Ishikawa (cell line): ENCODE measurements around the gene ZNF536.

ENCODE experiments used
- CEBPB ChIP-seq: IDR thresholded peaks from 2 replicates; pipeline ENCODE4 v1.6.1; 2012
- CREB1 ChIP-seq: IDR thresholded peaks from 2 replicates; pipeline ENCODE4 v1.6.1; 2012; ENCODE audit warnings: low read depth
- EGR1 ChIP-seq: IDR thresholded peaks from 2 replicates; pipeline ENCODE4 v1.6.1; 2012
- EP300 ChIP-seq: IDR thresholded peaks from 2 replicates; pipeline ENCODE4 v1.6.1; 2012; ENCODE audit warnings: borderline replicate concordance
- FOXM1 ChIP-seq: IDR thresholded peaks from 2 replicates; pipeline ENCODE4 v1.6.1; 2012; ENCODE audit warnings: low read depth, borderline replicate concordance
- NFIC ChIP-seq: IDR thresholded peaks from 2 replicates; pipeline ENCODE4 v1.6.1; 2012
- RAD21 ChIP-seq: IDR thresholded peaks from 2 replicates; pipeline ENCODE4 v1.6.1; 2012; ENCODE audit warnings: low read depth
- TAF1 ChIP-seq: IDR thresholded peaks from 2 replicates; pipeline ENCODE4 v1.6.1; 2012; ENCODE audit warnings: low read depth, mild to moderate bottlenecking
- TCF12 ChIP-seq: IDR thresholded peaks from 2 replicates; pipeline ENCODE4 v1.6.1; 2012; ENCODE audit warnings: low read depth
- TEAD4 ChIP-seq: IDR thresholded peaks from 2 replicates; pipeline ENCODE4 v1.6.1; 2012
- YY1 ChIP-seq: IDR thresholded peaks from 2 replicates; pipeline ENCODE4 v1.6.1; 2012; ENCODE audit warnings: low read depth
- ZBTB7A ChIP-seq: IDR thresholded peaks from 2 replicates; pipeline ENCODE4 v1.6.1; 2012; ENCODE audit warnings: low read depth
- TF ChIP-seq, protein P1 (sequence below): IDR thresholded peaks from 2 replicates; pipeline ENCODE4 v1.6.1; 2012
- TF ChIP-seq, protein P2 (sequence below): IDR thresholded peaks from 2 replicates; pipeline ENCODE4 v1.6.1; 2012
- TF ChIP-seq, protein P3 (sequence below): IDR thresholded peaks from 2 replicates; pipeline ENCODE4 v1.6.1; 2012; ENCODE audit warnings: low read depth, mild to moderate bottlenecking

Gene ZNF536

DNA sequence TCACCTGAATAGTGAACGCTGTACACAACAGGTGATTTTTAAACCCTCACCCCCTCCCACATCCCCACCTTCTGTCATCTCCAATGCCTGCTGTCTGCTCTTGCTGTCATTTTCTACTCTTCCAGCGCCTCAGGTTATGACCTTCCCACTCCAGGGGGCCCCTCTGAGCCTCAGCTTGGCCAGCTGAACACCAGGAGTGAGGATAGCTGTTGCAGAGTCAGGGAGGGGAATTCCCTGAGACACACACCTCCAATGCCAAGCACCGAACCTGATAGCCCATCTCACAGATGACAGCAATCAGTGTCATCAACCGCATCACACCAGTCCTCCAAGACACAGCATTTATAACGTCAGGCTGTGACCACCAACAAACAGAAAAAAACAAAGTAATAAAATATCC lies 193.5 kb downstream of the ZNF536 start:
- TF ChIP-seq, protein P1, sequence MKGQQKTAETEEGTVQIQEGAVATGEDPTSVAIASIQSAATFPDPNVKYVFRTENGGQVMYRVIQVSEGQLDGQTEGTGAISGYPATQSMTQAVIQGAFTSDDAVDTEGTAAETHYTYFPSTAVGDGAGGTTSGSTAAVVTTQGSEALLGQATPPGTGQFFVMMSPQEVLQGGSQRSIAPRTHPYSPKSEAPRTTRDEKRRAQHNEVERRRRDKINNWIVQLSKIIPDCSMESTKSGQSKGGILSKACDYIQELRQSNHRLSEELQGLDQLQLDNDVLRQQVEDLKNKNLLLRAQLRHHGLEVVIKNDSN = no peak
- no peak for TF ChIP-seq TCF12
- TF ChIP-seq RAD21 = no peak
- no peak for TF ChIP-seq CREB1
- TF ChIP-seq, protein P2, sequence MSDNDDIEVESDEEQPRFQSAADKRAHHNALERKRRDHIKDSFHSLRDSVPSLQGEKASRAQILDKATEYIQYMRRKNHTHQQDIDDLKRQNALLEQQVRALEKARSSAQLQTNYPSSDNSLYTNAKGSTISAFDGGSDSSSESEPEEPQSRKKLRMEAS = no peak
- TF ChIP-seq TEAD4 = no peak
- TF ChIP-seq ZBTB7A = no peak
- TF ChIP-seq EP300 = no peak
- no peak for TF ChIP-seq FOXM1
- TF ChIP-seq EGR1 = no peak
- TF ChIP-seq TAF1 = no peak
- TF ChIP-seq YY1 = no peak
- TF ChIP-seq CEBPB = no peak
- TF ChIP-seq, protein P3, sequence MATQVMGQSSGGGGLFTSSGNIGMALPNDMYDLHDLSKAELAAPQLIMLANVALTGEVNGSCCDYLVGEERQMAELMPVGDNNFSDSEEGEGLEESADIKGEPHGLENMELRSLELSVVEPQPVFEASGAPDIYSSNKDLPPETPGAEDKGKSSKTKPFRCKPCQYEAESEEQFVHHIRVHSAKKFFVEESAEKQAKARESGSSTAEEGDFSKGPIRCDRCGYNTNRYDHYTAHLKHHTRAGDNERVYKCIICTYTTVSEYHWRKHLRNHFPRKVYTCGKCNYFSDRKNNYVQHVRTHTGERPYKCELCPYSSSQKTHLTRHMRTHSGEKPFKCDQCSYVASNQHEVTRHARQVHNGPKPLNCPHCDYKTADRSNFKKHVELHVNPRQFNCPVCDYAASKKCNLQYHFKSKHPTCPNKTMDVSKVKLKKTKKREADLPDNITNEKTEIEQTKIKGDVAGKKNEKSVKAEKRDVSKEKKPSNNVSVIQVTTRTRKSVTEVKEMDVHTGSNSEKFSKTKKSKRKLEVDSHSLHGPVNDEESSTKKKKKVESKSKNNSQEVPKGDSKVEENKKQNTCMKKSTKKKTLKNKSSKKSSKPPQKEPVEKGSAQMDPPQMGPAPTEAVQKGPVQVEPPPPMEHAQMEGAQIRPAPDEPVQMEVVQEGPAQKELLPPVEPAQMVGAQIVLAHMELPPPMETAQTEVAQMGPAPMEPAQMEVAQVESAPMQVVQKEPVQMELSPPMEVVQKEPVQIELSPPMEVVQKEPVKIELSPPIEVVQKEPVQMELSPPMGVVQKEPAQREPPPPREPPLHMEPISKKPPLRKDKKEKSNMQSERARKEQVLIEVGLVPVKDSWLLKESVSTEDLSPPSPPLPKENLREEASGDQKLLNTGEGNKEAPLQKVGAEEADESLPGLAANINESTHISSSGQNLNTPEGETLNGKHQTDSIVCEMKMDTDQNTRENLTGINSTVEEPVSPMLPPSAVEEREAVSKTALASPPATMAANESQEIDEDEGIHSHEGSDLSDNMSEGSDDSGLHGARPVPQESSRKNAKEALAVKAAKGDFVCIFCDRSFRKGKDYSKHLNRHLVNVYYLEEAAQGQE = no peak
- TF ChIP-seq NFIC = no peak

DNA sequence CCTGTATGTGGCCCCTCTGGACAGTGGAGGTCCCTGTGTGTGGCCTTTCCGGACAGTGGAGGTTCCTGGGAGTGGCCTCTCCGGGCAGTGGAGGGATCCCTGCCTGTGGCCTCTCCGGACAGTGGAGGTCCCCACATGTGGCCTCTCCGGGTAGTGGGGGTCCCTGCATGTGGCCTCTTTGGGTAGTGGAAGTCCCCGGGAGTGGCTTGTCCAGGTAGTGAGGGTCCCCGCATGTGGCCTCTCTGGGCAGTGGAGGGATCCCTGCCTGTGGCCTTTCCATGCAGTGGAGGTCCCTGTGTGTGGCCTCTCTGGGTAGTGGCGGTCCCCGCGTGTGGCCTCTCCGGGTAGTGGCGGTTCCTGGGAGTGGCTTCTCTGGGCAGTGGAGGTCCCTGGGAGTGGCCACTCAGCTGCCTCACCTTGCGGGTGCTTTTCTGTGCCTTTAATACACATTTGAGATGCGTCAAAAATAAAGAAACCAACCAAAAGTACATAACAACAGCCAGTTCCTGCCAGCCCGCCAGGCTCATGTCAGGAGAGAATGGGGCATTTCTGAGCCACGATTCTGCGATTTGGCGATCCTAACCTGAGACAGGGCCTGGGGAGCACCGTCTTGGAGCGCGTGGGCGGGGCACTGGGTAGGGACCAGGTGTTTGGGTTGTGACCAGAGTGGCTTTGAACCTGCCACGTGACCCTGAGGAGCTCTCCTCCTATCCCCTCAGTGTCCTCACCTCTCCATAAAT lies 194.7 kb downstream of the ZNF536 start:
- TF ChIP-seq, protein P2 = no peak
- TF ChIP-seq, protein P1 = no peak
- TF ChIP-seq NFIC (no peak), CREB1 (no peak), CEBPB (no peak), EGR1 (no peak), TAF1 (no peak), FOXM1 (no peak), ZBTB7A (no peak), YY1 (no peak), EP300 (no peak), TCF12 (no peak), RAD21 (no peak)
- TF ChIP-seq, protein P3 = no peak

DNA sequence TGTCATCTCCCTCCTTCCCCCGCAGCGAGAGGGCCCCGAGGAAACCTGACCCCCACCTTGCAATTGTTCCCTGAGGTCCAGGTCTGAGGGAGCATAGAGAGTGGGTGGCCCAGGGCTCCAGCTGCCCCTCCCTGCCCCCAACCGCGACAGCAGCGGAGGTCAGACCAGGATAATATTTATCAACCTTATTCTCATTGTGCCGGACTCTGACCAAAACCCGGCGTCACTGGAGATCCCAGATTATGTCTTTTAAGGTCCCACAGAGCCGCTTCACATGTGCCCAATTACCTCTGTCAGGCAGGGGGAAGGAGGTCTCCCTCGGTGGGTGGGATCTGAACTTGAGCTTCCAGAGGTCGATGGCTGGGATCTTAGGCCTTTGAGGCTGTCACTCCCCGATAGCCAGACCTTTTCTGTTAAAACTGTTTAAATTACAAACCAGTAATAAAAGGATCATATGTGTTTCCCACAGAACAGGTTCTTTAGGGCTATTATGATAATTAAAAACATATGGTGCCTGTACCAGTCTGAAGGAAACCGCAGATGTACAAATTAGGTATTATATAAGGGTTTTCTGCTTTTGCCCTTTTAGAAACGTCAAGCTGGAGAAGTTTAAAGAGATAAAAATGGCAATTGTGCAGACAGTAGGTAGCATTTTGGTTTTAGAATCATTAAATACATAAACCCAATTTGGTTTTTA lies 195.5 kb downstream of the ZNF536 start:
- TF ChIP-seq, protein P3 = no peak
- TF ChIP-seq ZBTB7A (no peak), EGR1 (no peak), NFIC (no peak), EP300 (no peak), CEBPB (no peak), TAF1 (no peak), TCF12 (no peak), YY1 (no peak), CREB1 (no peak), TEAD4 (no peak), FOXM1 (no peak), RAD21 (no peak)
- TF ChIP-seq, protein P1 = no peak
- TF ChIP-seq, protein P2 = no peak
